Measurements from ENCODE around the gene TERC.
"Not testable (repeated sequence)": the region's sequence is repeated elsewhere in the genome, so short reads cannot be mapped to it uniquely, and the experiment has no call there.

Gene TERC

GRCh38 chr3:169759256-169759655 lies 5.6 kb downstream of the TERC start:
- Mint-ChIP-seq H3K9me3 (no peaks in the 10 kb centered on the region), H3K36me3 (ENCODE audit: insufficient read depth) (peaks cover 10% of the 10 kb centered on the region), H3K27ac (peak overlapping the region in 1 of 2 donors; percentile 23), H3K4me3 (peak overlapping the region in 1 of 2 donors; percentile 26), H3K4me1 (ENCODE audit: low read depth in 2 of 2) (peaks cover 9 to 18% of the 10 kb centered on the region in 2 donors), H3K27me3 (peaks cover 0 to 7% of the 10 kb centered on the region in 2 donors)
- DNase-seq = no peak
- ATAC-seq (replicated peaks) = peak; percentile 48

DNA sequence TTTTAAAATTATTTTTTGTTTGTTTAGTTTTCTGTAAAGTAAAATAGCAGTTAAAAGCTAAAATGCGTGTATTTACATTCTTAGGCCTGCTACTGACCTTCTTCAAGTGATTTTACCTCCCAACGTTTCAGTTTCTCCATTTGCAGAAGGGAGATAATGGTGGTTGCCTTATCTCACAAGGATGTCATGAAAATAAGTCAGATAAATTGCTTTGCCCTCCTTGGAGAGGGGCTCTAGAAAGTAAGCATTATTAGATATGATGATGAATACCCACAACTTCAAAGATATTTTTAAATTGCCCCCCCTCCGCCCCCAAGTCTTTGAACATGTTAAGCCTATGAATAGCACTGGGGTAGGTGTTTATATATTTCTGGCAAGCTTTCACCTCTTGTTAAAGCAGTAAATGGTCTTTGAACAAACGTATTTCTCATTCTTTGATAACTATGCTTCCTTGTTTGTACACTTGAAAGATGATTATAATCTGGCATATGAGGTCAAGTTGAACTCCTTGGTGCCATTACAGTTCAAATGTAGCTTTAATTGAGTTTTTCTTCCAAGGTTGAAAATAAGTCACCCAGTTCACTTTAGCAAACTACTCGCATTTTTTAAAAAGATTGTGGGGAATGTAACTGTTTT lies 6.4 kb downstream of the TERC start:
- Mint-ChIP-seq H3K4me1 (ENCODE audit: low read depth in 2 of 2) (peaks cover 9 to 11% of the 10 kb centered on the region in 2 donors), H3K27me3 (peaks cover 0 to 7% of the 10 kb centered on the region in 2 donors), H3K27ac (no peak overlapping the region), H3K36me3 (ENCODE audit: insufficient read depth) (peaks cover 7% of the 10 kb centered on the region), H3K4me3 (no peak overlapping the region), H3K9me3 (no peaks in the 10 kb centered on the region)
- no peak for ATAC-seq (replicated peaks)
- no peak for DNase-seq

- Mint-ChIP-seq H3K36me3 (ENCODE audit: insufficient read depth) (no peaks in the 10 kb centered on the region), H3K27me3 (peaks cover 7 to 10% of the 10 kb centered on the region in 2 donors), H3K4me3 (no peak overlapping the region), H3K9me3 (no peaks in the 10 kb centered on the region), H3K4me1 (ENCODE audit: low read depth in 2 of 2) (peaks cover 6 to 7% of the 10 kb centered on the region in 2 donors), H3K27ac (no peak overlapping the region)
- DNase-seq = no peak
- ATAC-seq (replicated peaks) = no peak
Measured at GRCh38 chr3:169755488-169755887, 9.4 kb downstream of the TERC start.

DNA sequence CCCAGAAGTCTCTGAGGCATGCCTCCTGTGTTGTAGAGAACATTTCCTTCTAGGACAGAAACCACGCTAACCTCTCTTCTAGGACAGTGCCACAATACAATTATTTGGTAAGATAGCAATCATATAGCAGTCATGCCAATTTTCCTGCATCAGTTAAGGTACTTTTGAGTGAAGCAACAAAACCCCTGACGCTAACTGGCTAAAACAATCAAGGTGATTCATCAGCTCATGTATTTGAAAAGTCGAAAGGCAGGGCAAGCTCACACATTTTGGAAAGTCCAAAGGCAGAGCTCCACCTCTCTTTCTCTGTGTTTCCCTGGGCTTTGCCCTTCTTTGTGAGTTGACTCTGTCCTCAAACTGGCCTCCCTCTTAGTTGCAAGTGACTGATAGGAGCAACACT lies 10.1 kb downstream of the TERC start:
- DNase-seq = no peak
- no peak overlapping the region for H3K27ac Mint-ChIP-seq
- peaks cover 6 to 7% of the 10 kb centered on the region in 2 donors for H3K4me1 Mint-ChIP-seq (ENCODE audit: low read depth in 2 of 2)
- H3K4me3 Mint-ChIP-seq = no peak overlapping the region
- ATAC-seq (replicated peaks) = no peak
- H3K36me3 Mint-ChIP-seq (ENCODE audit: insufficient read depth) = no peaks in the 10 kb centered on the region
- H3K9me3 Mint-ChIP-seq = no peaks in the 10 kb centered on the region
- H3K27me3 Mint-ChIP-seq = peaks cover 7 to 18% of the 10 kb centered on the region in 2 donors

- no peak for ATAC-seq (replicated peaks)
- no peak overlapping the region for H3K4me3 Mint-ChIP-seq
- H3K27me3 Mint-ChIP-seq = peaks cover 30 to 41% of the 10 kb centered on the region in 2 donors
- peaks cover 3% of the 10 kb centered on the region for H3K36me3 Mint-ChIP-seq (ENCODE audit: insufficient read depth)
- H3K9me3 Mint-ChIP-seq = no peaks in the 10 kb centered on the region
- H3K4me1 Mint-ChIP-seq (ENCODE audit: low read depth in 2 of 2) = no peaks in the 10 kb centered on the region
- DNase-seq = no peak
- H3K27ac Mint-ChIP-seq = no peak overlapping the region
Measured at GRCh38 chr3:169751875-169752274, 13.0 kb downstream of the TERC start.

DNA sequence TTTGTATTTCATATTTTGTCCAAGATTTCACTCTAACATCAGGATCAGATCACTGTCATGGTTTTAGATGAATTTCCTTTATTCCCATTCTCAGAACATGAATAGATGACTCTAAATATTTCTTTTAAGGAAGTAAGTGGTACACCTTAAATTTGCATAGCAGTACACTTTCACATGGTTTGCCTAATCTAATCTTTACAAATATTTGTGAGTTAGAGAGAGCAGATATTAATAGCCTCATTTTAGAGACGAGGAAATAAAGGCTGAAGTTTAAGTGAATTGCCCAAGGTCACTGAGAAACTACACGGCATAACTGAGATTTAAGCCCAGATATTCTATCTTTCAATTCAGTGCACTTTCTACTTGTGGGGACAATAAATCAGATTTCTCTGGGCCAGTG lies 14.2 kb downstream of the TERC start:
- no peak overlapping the region for H3K27ac Mint-ChIP-seq
- peaks cover 3% of the 10 kb centered on the region for H3K36me3 Mint-ChIP-seq (ENCODE audit: insufficient read depth)
- ATAC-seq (replicated peaks) = no peak
- H3K4me1 Mint-ChIP-seq (ENCODE audit: low read depth in 2 of 2) = no peaks in the 10 kb centered on the region
- no peaks in the 10 kb centered on the region for H3K9me3 Mint-ChIP-seq
- DNase-seq = no peak
- H3K27me3 Mint-ChIP-seq = peaks cover 40 to 53% of the 10 kb centered on the region in 2 donors
- no peak overlapping the region for H3K4me3 Mint-ChIP-seq

DNA sequence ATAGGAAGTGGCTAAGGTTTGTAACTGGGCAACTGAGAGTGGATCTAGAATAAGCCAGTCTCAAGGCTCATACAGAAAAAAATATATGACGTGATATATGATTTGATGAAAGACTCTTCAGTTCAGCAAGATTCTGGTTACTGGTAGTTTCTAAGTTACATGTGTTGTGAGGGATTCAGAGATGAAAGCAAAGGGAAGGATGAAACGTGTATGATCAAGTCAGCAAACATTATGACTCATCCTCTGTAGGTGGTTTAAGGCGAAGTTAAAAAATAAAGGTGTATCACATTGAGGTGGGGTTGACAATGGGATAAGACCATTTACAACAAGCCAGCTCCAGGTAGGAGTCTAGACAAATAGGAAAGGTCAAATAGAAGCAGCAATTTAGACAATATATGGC lies 16.2 kb downstream of the TERC start:
- Mint-ChIP-seq H3K4me3 (no peak overlapping the region), H3K27me3 (peaks cover 34 to 53% of the 10 kb centered on the region in 2 donors), H3K36me3 (ENCODE audit: insufficient read depth) (peaks cover 3% of the 10 kb centered on the region), H3K4me1 (ENCODE audit: low read depth in 2 of 2) (no peaks in the 10 kb centered on the region), H3K27ac (no peak overlapping the region), H3K9me3 (no peaks in the 10 kb centered on the region)
- ATAC-seq (replicated peaks) (no peak), DNase-seq (no peak)

- H3K9me3 Mint-ChIP-seq = no peaks in the 10 kb centered on the region
- no peaks in the 10 kb centered on the region for H3K4me1 Mint-ChIP-seq (ENCODE audit: low read depth in 2 of 2)
- H3K4me3 Mint-ChIP-seq = no peak overlapping the region
- ATAC-seq (replicated peaks) (no peak), DNase-seq (no peak)
- peaks cover 34 to 49% of the 10 kb centered on the region in 2 donors for H3K27me3 Mint-ChIP-seq
- H3K27ac Mint-ChIP-seq = no peak overlapping the region
- peaks cover 3% of the 10 kb centered on the region for H3K36me3 Mint-ChIP-seq (ENCODE audit: insufficient read depth)
Measured at GRCh38 chr3:169746924-169747323, 17.9 kb downstream of the TERC start.

- Mint-ChIP-seq H3K27me3 (peaks cover 46 to 47% of the 10 kb centered on the region in 2 donors), H3K4me1 (ENCODE audit: low read depth in 2 of 2) (no peaks in the 10 kb centered on the region), H3K4me3 (no peak overlapping the region), H3K9me3 (no peaks in the 10 kb centered on the region), H3K36me3 (ENCODE audit: insufficient read depth) (peaks cover 3% of the 10 kb centered on the region), H3K27ac (no peak overlapping the region)
- ATAC-seq (replicated peaks) (no peak), DNase-seq (no peak)
Measured at GRCh38 chr3:169744366-169745054, 20.4 kb downstream of the TERC start.

- Mint-ChIP-seq H3K9me3 (peaks cover 3 to 11% of the 10 kb centered on the region in 2 donors), H3K36me3 (ENCODE audit: insufficient read depth) (no peaks in the 10 kb centered on the region), H3K4me1 (ENCODE audit: low read depth in 2 of 2) (no peaks in the 10 kb centered on the region), H3K27me3 (peaks cover 26 to 36% of the 10 kb centered on the region in 2 donors), H3K4me3 (no peak overlapping the region), H3K27ac (no peak overlapping the region)
- no peak for ATAC-seq (replicated peaks)
- DNase-seq = no peak
Measured at GRCh38 chr3:169739067-169739466, 25.8 kb downstream of the TERC start.

- H3K36me3 Mint-ChIP-seq (ENCODE audit: insufficient read depth); H3K4me3 Mint-ChIP-seq; H3K27ac Mint-ChIP-seq; DNase-seq; ATAC-seq (replicated peaks); H3K4me1 Mint-ChIP-seq (ENCODE audit: low read depth in 2 of 2): not testable (repeated sequence)
- peaks cover 76% of the 10 kb centered on the region in 2 donors for H3K27me3 Mint-ChIP-seq
- H3K9me3 Mint-ChIP-seq = peaks cover 6 to 17% of the 10 kb centered on the region in 2 donors
Measured at GRCh38 chr3:169731857-169732256, 33.0 kb downstream of the TERC start.

GRCh38 chr3:169722724-169723123 lies 42.1 kb downstream of the TERC start:
- no peaks in the 10 kb centered on the region for H3K4me1 Mint-ChIP-seq (ENCODE audit: low read depth in 2 of 2)
- no peak for ATAC-seq (replicated peaks)
- H3K27me3 Mint-ChIP-seq = peaks cover 38 to 49% of the 10 kb centered on the region in 2 donors
- DNase-seq = no peak
- H3K4me3 Mint-ChIP-seq = no peak overlapping the region
- H3K9me3 Mint-ChIP-seq = peaks cover 0 to 1% of the 10 kb centered on the region in 2 donors
- no peak overlapping the region for H3K27ac Mint-ChIP-seq
- H3K36me3 Mint-ChIP-seq (ENCODE audit: insufficient read depth) = no peaks in the 10 kb centered on the region

- not testable (repeated sequence) for ATAC-seq (replicated peaks); H3K4me1 Mint-ChIP-seq (ENCODE audit: low read depth in 2 of 2); DNase-seq; H3K4me3 Mint-ChIP-seq; H3K27ac Mint-ChIP-seq; H3K9me3 Mint-ChIP-seq; H3K36me3 Mint-ChIP-seq (ENCODE audit: insufficient read depth)
- peaks cover 50 to 64% of the 10 kb centered on the region in 2 donors for H3K27me3 Mint-ChIP-seq
Measured at GRCh38 chr3:169718415-169718814, 46.4 kb downstream of the TERC start.

Data from effector memory CD8-positive, alpha-beta T cell (primary cell).